Kidney capillary endothelial cell (primary cell): ENCODE measurements around the gene RD3L.
"Not testable (repeated sequence)": the region's sequence is repeated elsewhere in the genome, so short reads cannot be mapped to it uniquely, and the experiment has no call there.

Source experiments
- DNase-seq: peaks from one replicate; pipeline ENCODE4 v3.0.0-alpha.2; 2018; ENCODE audit warnings: low spot score

RD3L gene

GRCh38 chr14:103928011-103928890 lies 14.1 kb downstream of the RD3L start, which contains the start of gene TDRD9:
Gene TDRD9 (plus strand): TSS chr14:103928456. CDS start chr14:103928510, 54 bp downstream.
- no peak for DNase-seq

GRCh38 chr14:103927566-103927965 lies 14.8 kb downstream of the RD3L start:
- no peak for DNase-seq

GRCh38 chr14:103925316-103925715 lies 17.0 kb downstream of the RD3L start:
- DNase-seq: no peak

- peak; percentile 49 for DNase-seq
These were observed 18.5 kb downstream of the RD3L start for GRCh38 chr14:103923863-103924262.

- DNase-seq: not testable (repeated sequence)
These were observed 20.5 kb downstream of the RD3L start for GRCh38 chr14:103921855-103922200.

GRCh38 chr14:103920981-103921854 lies 21.1 kb downstream of the RD3L start:
- peak; percentile 96 for DNase-seq

- no peak for DNase-seq
These were observed 25.6 kb downstream of the RD3L start for GRCh38 chr14:103916636-103917262.

- DNase-seq: no peak
These were observed 26.7 kb downstream of the RD3L start for GRCh38 chr14:103915616-103916015.

DNA sequence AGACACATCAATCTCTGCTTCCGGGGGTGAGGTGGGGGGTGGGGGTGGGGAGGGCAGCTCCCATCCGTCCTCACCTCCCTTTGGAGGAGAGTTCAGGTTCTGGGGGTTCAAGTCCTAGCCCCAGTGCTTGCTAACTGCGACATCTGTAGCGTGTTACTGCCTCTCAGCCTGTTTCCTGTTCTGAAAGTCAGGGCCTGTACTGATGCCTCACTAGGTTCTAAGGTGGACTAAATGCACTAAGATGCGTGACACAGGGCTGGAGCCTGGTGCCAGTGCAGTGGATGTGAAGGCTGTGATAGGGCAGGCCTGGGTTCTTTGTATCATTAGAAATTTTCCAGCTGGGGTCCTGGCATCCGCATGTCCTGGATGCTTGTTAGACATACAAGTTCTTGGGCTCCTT lies 31.3 kb downstream of the RD3L start:
- DNase-seq: no peak

DNA sequence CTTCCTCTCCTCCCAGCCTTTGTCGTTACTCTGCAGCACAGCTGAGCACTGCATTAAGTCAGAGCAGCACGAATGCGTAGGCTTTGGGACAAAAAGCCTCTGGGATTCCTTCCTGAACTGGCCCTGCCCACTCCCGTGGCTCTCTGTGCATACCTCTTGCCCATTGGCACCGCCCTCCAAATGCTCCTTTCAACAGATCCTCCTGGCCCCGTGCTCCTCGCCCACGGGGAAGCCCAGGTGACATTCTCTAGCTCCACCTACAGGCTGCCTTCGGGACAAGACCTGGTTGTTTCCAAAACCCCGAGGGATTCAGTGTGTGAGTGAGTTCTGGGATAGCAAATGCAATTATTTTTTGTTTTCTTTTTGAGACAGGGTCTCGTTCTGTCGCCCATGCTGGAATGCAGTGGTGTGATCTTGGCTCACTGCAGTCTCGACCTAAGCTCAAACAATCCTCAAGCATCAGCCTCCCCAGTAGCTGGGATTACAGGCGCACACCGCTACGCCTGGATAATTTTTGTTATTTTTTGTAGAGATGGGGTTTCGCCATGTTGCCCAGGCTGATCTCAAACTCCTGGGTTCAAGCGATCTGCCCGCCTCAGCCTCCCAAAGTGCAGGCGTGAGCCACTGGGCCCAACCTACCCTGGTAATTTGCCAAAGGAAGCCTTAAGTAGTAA lies 31.9 kb downstream of the RD3L start:
- peak; percentile 50 for DNase-seq

GRCh38 chr14:103909531-103910261 lies 32.6 kb downstream of the RD3L start:
- DNase-seq: no peak

GRCh38 chr14:103908580-103908979 lies 33.7 kb downstream of the RD3L start:
- DNase-seq: no peak

DNA sequence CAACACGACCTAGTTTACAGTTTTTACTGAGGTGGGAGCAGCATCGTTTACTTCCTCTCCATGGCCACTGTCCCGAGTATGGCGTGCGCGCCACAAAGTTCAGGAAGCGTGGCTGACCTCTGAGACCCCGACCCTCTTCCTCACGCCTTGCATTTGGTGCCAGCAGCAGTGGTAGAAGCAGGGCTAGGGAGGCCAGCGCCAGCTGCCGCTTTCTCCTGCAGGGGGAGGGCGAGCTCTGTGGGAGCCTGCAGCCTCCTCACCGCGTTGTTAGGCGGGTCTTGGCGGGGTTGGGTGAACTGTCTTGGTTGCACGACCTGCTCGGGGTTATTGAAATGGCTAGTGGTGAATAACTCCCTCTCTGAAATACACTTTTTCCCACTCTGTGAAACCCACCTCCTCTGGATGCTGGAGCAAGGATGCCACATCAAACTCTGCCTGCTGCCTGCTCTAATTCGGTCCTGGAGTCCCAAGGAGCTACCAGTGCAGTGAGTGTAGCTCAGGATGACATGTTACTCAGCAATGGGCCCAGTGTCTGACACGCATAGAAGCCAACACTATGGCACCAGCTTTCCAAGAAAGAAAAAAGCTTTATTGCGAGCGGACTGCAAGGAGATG lies 36.4 kb downstream of the RD3L start:
- no peak for DNase-seq

DNA sequence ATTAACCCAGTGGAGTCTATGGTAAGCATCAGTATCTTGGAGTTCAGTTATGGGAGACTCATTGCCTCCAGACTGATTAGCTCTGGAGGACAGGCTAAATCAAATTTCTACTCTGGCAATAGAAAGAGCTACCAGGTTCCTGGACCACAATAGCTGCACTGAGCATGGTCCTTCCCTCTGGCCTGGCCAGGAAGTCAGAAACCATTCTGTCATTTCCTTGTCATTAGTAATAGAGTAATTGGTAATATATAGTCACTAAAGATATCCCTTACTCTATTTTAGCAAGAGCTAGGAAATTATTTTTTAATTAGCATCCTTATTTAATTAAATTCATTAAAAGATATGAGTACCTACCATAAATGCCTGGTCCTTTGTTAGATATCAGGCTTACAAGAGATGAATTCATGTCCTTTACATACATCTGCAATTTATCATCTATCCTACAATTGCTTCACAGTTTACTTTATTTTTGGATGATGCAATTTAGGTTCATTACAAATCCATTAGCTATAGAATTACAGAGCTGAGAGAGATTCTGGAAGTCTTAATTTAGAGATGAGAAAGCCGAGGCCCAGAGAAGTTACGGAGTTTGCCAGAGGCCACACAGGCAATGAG lies 37.7 kb downstream of the RD3L start:
- no peak for DNase-seq

DNA sequence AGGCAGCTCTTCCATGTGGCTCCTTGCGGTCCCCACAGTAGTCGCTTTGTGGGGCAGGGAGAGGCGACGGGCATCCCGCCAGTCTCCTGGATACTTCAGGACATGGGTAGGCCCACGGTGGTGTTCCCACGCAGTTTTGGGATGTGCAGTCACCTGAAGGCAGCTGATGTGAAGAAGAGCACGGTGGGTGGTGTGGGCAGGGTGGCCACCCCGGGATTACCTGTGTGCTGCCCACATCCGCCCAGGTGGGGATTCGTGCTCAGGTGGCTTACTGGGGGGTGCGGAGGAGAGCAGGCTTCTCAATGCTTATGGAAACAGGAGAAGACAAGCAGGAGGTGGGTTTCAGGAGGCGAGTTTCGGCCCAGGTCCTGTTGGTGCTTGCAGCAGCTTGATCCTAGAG lies 42.5 kb downstream of the RD3L start:
- DNase-seq: no peak

DNA sequence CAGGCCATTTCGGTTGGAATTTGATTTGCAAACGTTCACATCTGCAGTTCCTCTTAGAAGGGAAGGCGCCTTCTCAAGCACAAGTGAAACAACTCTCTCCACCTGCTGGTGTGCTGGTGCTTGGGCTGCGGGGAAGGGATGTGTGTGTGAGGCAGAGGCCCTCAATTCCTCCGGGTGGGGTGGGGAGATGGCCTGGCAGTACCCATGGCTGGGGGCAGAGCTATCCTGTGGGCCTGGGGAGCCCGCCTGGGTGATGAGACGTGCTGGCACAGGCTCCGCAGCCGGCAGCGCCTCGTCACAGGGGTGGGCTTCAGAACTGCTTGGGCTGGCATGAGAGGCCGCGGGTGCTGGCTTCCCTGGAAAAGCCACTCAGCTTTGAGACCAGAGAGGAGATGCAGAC lies 43.0 kb downstream of the RD3L start:
- DNase-seq: no peak

- DNase-seq: no peak
These were observed 43.6 kb downstream of the RD3L start for GRCh38 chr14:103898711-103899110.

DNA sequence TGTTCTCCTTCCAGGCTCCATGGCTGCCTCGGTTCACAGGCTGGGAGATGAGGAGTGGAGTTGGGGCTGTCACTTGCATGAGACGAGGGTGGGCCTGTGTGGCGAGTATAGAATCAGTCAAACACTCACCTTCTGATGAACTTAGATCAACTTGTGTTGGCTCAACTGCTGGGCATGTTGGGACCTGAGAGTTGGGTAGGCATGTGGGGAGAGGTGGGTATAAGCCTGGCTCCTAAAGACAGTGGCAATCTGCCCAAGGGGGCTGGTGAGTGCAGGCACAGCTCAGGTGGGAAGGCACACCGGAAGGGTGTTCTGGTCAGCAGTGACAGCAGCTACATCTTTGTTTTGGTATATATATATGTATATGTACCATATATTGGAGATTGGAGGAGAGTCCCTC lies 44.1 kb downstream of the RD3L start:
- no peak for DNase-seq

- no peak for DNase-seq
These were observed 45.0 kb downstream of the RD3L start for GRCh38 chr14:103897075-103897947.
